TTC549 (cell line): ENCODE results near the gene ZNF71.

Experiments
- FAIRE-seq: peaks from 2 replicates; lab custom pipeline; 2012; peaks lifted over from hg19 to GRCh38; lab: Jason Lieb, UNC

ZNF71 gene

DNA sequence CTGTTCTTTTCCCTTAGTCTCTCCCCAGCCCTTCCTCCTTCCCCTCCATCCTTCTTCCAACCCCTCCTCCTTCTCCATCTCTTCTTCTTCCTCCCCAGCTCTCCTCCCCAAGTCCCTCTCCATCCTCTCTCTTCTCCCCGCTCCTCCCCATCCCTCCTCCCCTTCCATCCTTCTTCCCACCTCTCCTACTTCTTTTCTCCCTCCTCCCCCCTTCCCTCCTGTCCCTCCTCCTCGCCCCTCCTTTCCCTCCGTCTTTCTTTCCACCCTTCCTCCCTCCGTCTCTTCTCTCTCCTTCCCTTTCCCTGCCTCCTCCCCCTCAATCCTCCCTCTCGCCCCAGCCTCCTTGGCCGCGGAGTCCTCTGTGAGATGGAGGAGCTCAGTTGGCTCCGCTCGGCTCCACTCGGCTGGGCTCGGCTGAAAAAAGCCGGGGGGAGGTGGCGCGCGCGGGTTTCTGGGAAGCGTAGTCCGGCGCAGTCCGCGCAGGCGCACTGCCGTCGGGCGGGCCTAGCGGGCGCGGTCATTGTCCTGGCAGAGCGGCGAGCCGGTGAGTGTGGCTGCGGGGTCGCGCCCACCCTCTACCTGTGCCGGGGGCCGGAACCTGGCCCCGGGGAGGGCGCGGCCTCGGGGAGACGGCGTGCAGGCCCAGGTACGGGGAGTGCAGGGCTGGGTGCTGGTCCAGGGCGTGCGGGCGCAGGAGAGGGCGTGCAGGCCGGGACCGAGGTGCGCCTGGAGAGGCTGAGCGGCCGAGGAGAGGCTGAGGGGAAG is at the start of gene ZNF71:
Gene ZNF71, plus strand, starts transcription at position 520 of the 765 bp plus-strand sequence. CDS start 6,257 bp downstream, outside the sequence.
- FAIRE-seq: peak; percentile 25

DNA sequence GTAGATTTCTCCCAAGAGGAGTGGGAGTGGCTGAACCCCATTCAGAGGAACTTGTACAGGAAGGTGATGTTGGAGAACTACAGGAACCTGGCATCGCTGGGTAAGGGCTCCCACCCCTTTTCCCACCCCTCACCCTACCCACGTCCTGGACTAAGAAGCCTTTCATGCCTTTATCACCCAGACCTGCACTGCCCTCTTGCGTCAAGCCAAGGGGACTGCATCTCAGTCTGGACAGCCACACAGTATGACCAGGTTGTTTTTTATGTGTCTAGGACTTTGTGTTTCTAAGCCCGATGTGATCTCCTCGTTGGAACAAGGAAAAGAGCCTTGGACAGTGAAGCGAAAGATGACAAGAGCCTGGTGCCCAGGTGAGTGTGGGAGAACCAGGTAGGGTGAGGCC is 47.6 kb upstream of the ZNF71 start:
- FAIRE-seq: no peak

- FAIRE-seq: no peak
Measured at GRCh38 chr19:56554272-56554869, 40.7 kb upstream of the ZNF71 start.

DNA sequence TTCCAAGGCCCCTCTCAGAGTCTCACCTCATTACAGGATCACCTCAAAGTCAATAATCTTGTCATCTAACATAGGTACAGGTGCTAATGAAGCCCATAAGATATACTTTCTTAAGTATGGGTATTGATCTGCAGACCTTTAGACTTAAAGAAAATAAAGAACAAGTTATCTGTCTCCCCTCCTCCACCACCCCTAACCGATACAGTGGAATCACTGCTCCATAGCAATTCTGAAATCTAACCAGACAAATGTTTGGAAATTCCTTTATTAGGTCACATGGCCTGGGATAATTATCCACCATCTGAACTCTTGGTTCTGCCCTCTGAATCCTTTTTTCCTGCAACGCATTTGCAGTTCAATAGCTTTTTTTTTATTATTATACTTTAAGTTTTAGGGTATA is 32.3 kb upstream of the ZNF71 start:
- no peak for FAIRE-seq

DNA sequence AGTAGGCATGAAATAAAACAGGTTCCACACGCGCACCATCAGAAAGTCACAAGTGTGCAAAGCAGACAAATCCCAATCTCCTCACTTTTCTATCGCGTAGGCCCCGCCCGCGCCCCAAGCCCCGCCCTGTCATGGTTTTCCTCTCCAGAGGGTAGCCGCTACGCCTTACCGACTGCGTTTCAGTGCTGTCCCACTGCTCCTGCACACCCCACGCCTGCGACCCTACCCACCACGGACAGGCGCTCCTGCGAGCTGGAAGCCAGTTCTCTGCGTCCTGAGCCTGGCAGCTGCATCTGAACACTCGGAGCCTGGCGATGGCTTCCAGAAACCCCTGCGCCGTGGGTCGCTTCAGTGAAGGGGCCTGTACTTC is 28.2 kb upstream of the ZNF71 start:
- no peak for FAIRE-seq

DNA sequence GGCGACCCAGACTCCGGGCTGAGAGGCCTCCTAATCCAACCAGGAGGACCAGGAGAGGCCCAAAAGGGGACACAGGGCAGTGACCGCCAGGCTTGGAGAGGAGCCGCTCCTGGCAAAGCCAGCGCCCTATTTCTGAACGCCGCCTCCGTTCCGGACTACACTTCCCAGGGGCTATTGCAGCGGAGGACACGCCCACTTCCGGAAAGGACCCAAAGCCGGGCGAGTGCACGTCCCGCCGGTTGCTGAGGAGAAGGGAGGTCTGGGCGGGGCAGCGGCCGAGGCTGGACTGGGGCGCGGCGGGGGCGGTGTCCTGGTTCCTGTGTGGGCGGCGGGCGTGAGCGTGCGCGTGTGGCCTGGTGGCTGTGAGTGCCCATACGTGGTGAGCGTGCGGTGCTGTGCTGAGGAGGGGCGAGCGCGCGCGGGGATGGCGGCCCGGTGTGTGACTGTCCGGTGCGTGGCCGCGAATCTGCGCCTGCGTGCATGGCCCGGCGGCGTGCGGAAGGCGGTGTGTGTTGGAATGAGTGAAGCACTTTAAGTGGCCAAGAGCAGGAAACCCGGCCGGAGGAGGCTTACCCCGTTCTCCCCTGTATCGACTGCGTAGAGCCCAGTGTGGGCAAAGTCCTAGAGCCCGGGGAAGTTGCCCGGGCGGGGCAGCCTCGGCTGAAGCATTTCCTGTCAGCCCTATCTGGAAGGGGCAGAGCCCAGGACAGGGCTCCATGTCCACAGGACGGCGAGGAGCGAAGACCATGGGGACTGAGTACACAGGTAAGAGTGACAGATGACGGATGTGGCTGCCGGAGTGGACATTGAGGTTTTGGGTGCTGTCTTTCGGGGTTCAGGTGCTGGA is 27.6 kb upstream of the ZNF71 start, which contains the start of gene ZNF470:
Gene ZNF470, plus strand, starts transcription at position 195 of the 847 bp plus-strand sequence. CDS start 2,844 bp downstream, outside the sequence.
- no peak for FAIRE-seq

GRCh38 chr19:56572589-56572988 is 22.5 kb upstream of the ZNF71 start:
- FAIRE-seq: no peak

GRCh38 chr19:56573914-56574313 is 21.2 kb upstream of the ZNF71 start:
- FAIRE-seq: no peak

- FAIRE-seq: no peak
Measured at GRCh38 chr19:56577719-56578602, 17.1 kb upstream of the ZNF71 start.

DNA sequence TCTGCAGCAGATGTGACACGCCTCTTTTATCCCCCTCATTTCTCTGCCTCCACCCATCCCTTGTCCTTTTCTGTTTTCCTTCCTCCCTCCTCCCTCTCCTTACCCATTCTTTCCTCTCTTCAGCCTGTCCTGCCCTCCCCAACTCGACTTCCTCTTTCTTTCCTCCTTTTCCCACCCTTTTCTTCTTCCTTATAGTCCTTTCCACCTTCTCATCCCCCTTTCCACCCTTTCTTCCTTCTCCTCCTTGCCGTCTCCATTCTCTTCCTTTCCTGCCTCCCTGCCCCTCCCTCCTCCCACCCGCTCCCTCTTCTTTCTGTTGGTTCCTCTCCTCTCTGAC is 688 bp upstream of the ZNF71 start:
- FAIRE-seq: no peak

GRCh38 chr19:56595548-56595899 is 422 bp downstream of the ZNF71 start:
- FAIRE-seq: no peak

DNA sequence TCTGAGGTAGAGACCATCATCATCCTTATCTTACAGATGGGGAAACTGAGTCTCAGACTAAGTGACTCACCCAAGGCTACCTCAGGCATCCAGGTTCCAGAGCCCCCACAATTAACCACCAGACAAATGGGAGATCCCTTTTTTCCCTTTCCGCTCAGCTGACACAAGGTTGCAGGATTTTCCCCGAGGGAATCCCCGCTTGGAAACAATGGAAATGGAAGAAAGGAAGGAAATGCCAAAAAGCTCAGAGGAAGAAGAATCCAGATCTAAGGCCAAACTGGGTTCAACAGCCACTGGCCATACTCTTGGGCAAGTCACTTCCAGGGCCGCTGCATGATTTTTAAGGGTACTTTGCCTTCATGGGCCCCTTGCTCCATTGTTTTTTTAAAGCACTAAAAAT is 1.6 kb downstream of the ZNF71 start:
- no peak for FAIRE-seq

DNA sequence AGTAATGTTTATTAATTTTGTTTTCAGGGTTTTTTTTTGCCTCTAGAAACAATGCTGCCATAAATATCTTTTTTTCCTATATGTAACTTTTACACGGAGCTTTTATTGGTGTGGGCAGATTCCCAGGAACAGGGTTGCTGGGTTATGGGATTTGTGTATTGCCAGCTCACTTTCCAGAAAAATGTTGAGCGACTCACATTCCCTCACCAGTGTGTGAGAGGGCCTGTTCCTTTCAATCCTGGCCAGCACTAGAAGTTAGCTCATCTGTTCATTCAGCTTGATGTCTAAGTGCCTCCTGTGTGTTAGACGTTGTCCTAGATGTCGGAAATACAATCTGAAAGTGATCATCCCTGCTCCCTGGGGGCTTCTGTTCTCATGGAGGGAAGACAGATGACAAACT is 2.6 kb downstream of the ZNF71 start:
- FAIRE-seq: no peak

- no peak for FAIRE-seq
Measured at GRCh38 chr19:56601375-56601774, 6.3 kb downstream of the ZNF71 start.

- no peak for FAIRE-seq
Measured at GRCh38 chr19:56603829-56604228, 8.7 kb downstream of the ZNF71 start.

- no peak for FAIRE-seq
Measured at GRCh38 chr19:56608274-56608964, 13.3 kb downstream of the ZNF71 start.

- no peak for FAIRE-seq
Measured at GRCh38 chr19:56611288-56611687, 16.2 kb downstream of the ZNF71 start.

GRCh38 chr19:56612737-56613136 is 17.6 kb downstream of the ZNF71 start:
- no peak for FAIRE-seq

GRCh38 chr19:56613639-56614038 is 18.5 kb downstream of the ZNF71 start:
- FAIRE-seq: no peak

GRCh38 chr19:56617531-56617930 is 22.4 kb downstream of the ZNF71 start:
- no peak for FAIRE-seq

DNA sequence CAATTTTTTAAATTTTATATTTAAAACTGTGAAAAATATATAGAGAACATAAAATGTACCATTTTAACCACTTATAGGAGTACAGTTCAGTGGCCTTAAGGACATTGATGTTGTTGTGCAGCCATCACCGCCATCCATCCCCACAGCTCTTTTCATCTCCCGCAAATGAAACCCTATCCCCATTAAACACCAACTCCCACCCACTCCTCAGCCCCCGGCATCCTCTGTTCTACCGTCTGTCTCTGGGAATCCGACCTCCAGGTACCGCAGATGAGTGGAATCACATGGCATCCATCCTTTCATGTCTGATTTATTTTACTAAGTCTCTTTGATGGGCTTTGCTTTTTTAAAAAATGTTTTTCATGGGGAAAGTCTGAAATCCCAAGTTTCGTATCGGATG is 24.0 kb downstream of the ZNF71 start:
- no peak for FAIRE-seq

DNA sequence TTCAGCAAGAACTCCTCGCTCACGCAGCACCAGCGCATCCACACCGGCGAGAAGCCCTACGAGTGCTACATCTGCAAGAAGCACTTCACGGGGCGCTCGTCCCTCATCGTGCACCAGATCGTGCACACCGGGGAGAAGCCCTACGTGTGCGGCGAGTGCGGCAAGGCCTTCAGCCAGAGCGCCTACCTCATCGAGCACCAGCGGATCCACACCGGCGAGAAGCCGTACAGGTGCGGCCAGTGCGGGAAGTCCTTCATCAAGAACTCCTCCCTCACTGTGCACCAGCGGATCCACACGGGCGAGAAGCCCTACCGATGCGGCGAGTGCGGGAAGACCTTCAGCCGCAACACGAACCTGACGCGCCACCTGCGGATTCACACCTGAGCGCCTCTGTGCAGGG is 27.3 kb downstream of the ZNF71 start:
- no peak for FAIRE-seq
